ENCODE results near the gene NEK10.

- TF ChIP-seq CTCF (conservative IDR thresholded peaks at IDR 0.05; ENCODE audit: low read depth, low read length) = no peak
- TF ChIP-seq EZH2 (IDR thresholded peaks at IDR 0.05; ENCODE audit: low read length, unreplicated experiment) = no peak
- TF ChIP-seq EZH2phosphoT487 (IDR thresholded peaks at IDR 0.05; ENCODE audit: borderline replicate concordance, low read length) = no peak
Measured at GRCh38 chr3:27216295-27216855, 152.8 kb downstream of the NEK10 start.

All from PC-3 (cell line).